OCI-LY7 (cell line): ENCODE measurements around the gene DLGAP1. TPM values are rescaled to one million over a fixed set of nuclear protein-coding genes. Genes with fewer than 3 reads are reported as not detected.

Source experiments
- BruUV-seq: library from RNA; stranded (reverse); fragments of 400-500 nt; replicated peaks from 2 replicates; lab custom pipeline; 2021; lab: Mats Ljungman, UMichigan
- CTCF ChIA-PET: fragments of 300-600 bp; sonication (Branson Sonifier 250); formaldehyde crosslinking; loops from one replicate; lab custom pipeline; 2022; ENCODE audit warnings: antibody characterized with exemption; ENCODE audit not compliant: unreplicated experiment; lab: Charles Lee
- POLR2A ChIA-PET: fragments of 300-600 bp; sonication (Branson Sonifier 250); formaldehyde crosslinking; loops from one replicate; lab custom pipeline; 2022; ENCODE audit warnings: antibody characterized with exemption; lab: Charles Lee
- DNase-seq: peaks from one replicate; pipeline ENCODE4 v3.0.0-alpha.2; 2015; ENCODE audit warnings: low spot score
- H2AFZ ChIP-seq: fragments of 200-600 bp; sonication (generic), shearing (Covaris generic); 2 replicates; pipeline ENCODE4 v1.6.1; 2014; ENCODE audit warnings: mild to moderate bottlenecking, antibody characterized with exemption, low read length, moderate library complexity
- H3K27ac ChIP-seq: fragments of 200-600 bp; sonication (generic); 2 replicates; pipeline ENCODE4 v1.5.1; 2014; ENCODE audit warnings: mixed run types, low read depth, mild to moderate bottlenecking, moderate library complexity, low read length, inconsistent platforms; ENCODE audit not compliant: poor library complexity, severe bottlenecking
- H3K36me3 ChIP-seq: fragments of 200-600 bp; sonication (generic); 2 replicates; pipeline ENCODE4 v1.6.1; 2014; ENCODE audit warnings: mild to moderate bottlenecking, antibody characterized with exemption, low read length, moderate library complexity, mixed read lengths; ENCODE audit not compliant: insufficient read depth
- H3K4me1 ChIP-seq: fragments of 200-600 bp; sonication (generic); 2 replicates; pipeline ENCODE4 v1.5.1; 2014; ENCODE audit warnings: mild to moderate bottlenecking, low read length; ENCODE audit not compliant: insufficient read depth, poor library complexity, severe bottlenecking
- H3K4me2 ChIP-seq: fragments of 200-600 bp; sonication (generic); 2 replicates; pipeline ENCODE4 v1.6.1; 2014; ENCODE audit warnings: mild to moderate bottlenecking, low read length
- H3K4me3 ChIP-seq: fragments of 200-600 bp; sonication (generic); 2 replicates; pipeline ENCODE4 v1.5.1; 2014; ENCODE audit warnings: mild to moderate bottlenecking, low read depth, low read length; ENCODE audit not compliant: poor library complexity, severe bottlenecking
- H3K79me2 ChIP-seq: fragments of 200-600 bp; sonication (generic); 2 replicates; pipeline ENCODE4 v1.6.1; 2016; ENCODE audit warnings: low read depth, mild to moderate bottlenecking, low read length, moderate library complexity, mixed read lengths; ENCODE audit not compliant: insufficient read depth
- H3K9me2 ChIP-seq: fragments of 200-600 bp; sonication (generic); 2 replicates; pipeline ENCODE4 v1.6.1; 2016; ENCODE audit warnings: mild to moderate bottlenecking, low read length, mixed read lengths; ENCODE audit not compliant: insufficient read depth
- H3K9me3 ChIP-seq: fragments of 200-600 bp; sonication (generic); 2 replicates; pipeline ENCODE4 v1.6.1; 2014; ENCODE audit warnings: mild to moderate bottlenecking, mixed run types, low read length, mixed read lengths
- H4K20me1 ChIP-seq: fragments of 200-600 bp; sonication (generic); 2 replicates; pipeline ENCODE4 v1.6.1; 2014; ENCODE audit warnings: mild to moderate bottlenecking, antibody characterized with exemption, low read length, moderate library complexity, mixed read lengths; ENCODE audit not compliant: insufficient read depth
- EZH2phosphoT487 ChIP-seq: fragments of 200-600 bp; sonication (generic); IDR thresholded peaks from 2 replicates; pipeline ENCODE4 v1.6.1; 2018; ENCODE audit warnings: low read depth, borderline replicate concordance, mild to moderate bottlenecking, mixed run types, antibody characterized with exemption, low read length, moderate library complexity, mixed read lengths
- intact Hi-C: fragments of 100-400 bp; cut with micrococcal nuclease; formaldehyde crosslinking; loops from one replicate; pipeline ENCODE4 v1.10.0; 2022; ENCODE audit not compliant: unreplicated experiment
- total RNA-seq, 2 experiments: library from RNA; depleted of rRNA in 1 of 2; stranded (reverse); fragments of >200 nt in 1 of 2; shearing (Covaris generic) in 1 of 2; gene quantifications; 2 replicates each; pipeline ENCODE4 v1.2.3, GENCODE V29; 2014 to 2022
- TF ChIP-seq, protein P1 (sequence below): fragments of 200-600 bp; sonication (generic); conservative IDR thresholded peaks from 2 replicates; pipeline ENCODE4 v1.5.1; 2014; ENCODE audit warnings: mild to moderate bottlenecking, antibody characterized with exemption, low read length, moderate library complexity, mixed read lengths

Gene DLGAP1
- total RNA-seq, 2 experiments from 2014 or later = 0.22 TPM; not detected in 1

DNA sequence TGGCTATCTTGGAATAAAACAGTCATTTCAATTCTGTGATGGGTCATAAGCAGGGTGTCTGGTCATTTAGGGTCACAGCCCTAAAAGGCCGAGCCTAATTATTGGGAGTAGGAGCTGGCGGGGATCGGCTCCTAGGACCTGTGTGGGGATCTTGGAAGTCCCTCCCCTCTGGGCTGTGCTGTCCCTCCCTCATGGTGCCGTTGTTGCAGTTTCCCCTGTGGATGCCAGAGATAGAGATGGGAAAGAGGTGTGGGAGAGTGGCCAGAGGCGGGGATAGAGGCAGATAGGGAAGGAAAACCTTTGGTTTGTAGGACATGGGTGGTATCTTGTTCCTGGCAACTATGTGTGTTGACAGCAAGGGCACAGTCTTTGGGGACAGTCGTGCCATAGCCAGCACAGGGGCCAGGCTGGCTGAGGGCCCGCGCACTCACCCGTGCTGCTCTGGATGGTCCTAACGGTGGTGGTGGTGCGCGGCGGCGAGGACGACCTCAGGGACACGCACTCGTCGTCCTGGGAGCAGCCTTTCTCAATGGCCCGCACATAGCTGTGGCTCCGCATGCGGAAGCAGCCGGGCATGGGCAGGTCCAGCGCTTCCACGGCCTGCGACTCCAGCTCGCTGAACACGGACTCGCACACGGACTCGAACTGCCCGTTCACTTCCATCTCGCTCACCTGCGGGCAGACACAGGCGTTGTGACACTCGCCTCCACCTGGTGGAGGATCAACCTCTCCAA, 726.2 kb downstream of the DLGAP1 start:
- TF ChIP-seq EZH2phosphoT487 = no peak
- TF ChIP-seq, protein P1, sequence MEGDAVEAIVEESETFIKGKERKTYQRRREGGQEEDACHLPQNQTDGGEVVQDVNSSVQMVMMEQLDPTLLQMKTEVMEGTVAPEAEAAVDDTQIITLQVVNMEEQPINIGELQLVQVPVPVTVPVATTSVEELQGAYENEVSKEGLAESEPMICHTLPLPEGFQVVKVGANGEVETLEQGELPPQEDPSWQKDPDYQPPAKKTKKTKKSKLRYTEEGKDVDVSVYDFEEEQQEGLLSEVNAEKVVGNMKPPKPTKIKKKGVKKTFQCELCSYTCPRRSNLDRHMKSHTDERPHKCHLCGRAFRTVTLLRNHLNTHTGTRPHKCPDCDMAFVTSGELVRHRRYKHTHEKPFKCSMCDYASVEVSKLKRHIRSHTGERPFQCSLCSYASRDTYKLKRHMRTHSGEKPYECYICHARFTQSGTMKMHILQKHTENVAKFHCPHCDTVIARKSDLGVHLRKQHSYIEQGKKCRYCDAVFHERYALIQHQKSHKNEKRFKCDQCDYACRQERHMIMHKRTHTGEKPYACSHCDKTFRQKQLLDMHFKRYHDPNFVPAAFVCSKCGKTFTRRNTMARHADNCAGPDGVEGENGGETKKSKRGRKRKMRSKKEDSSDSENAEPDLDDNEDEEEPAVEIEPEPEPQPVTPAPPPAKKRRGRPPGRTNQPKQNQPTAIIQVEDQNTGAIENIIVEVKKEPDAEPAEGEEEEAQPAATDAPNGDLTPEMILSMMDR = no peak
- Histone ChIP-seq H3K27ac (no peak overlapping the region), H3K9me2 (no peaks in the 10 kb centered on the region), H3K4me3 (no peak overlapping the region), H3K4me1 (peaks cover 26% of the 10 kb centered on the region), H2AFZ (no peak overlapping the region), H3K79me2 (no peaks in the 10 kb centered on the region), H4K20me1 (no peaks in the 10 kb centered on the region), H3K4me2 (no peak overlapping the region), H3K9me3 (no peaks in the 10 kb centered on the region), H3K36me3 (no peaks in the 10 kb centered on the region)
- intact Hi-C loops = no loop called here
- CTCF ChIA-PET = no interaction called here
- no peak for DNase-seq
- no TSS peak for BruUV-seq
- POLR2A ChIA-PET = no interaction called here

DNA sequence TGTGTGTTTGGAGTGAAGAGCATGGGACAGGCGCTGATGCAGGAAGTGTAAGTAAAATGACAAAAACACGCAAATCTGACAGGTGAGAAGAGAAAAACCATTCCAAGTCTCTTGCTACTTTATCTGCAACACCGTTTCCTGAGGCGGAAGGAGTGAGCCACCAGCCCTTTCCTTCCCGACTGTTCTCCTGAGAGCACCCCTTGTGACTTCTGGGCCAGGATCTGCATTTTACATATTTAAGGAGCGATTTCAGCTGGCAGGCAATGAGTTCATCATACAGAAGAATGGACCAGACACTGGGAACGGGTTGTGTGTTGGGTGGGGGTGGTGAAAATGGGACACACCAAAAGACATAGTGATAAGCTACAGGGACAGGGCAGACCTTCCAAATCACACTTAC, 727.8 kb downstream of the DLGAP1 start:
- Histone ChIP-seq H3K4me2 (peak overlapping the region; percentile 21; the same call in 1 of the 2 replicates), H4K20me1 (no peaks in the 10 kb centered on the region), H3K4me1 (peaks cover 42% of the 10 kb centered on the region), H3K9me2 (no peaks in the 10 kb centered on the region), H3K79me2 (no peaks in the 10 kb centered on the region), H3K4me3 (no peak overlapping the region), H3K36me3 (no peaks in the 10 kb centered on the region), H3K27ac (no peak overlapping the region), H3K9me3 (no peaks in the 10 kb centered on the region), H2AFZ (peak overlapping the region; percentile 55; the same call in 1 of the 2 replicates)
- POLR2A ChIA-PET = interaction anchor here (0.6 kb wide), 1 partner anchor 68 kb away, joined by 7 read pairs; no protein-coding TSS in a partner anchor
- CTCF ChIA-PET = no interaction called here
- intact Hi-C loops = no loop called here
- TF ChIP-seq, protein P1 = no peak
- TF ChIP-seq EZH2phosphoT487 = no peak
- BruUV-seq = no TSS peak
- DNase-seq = no peak

DNA sequence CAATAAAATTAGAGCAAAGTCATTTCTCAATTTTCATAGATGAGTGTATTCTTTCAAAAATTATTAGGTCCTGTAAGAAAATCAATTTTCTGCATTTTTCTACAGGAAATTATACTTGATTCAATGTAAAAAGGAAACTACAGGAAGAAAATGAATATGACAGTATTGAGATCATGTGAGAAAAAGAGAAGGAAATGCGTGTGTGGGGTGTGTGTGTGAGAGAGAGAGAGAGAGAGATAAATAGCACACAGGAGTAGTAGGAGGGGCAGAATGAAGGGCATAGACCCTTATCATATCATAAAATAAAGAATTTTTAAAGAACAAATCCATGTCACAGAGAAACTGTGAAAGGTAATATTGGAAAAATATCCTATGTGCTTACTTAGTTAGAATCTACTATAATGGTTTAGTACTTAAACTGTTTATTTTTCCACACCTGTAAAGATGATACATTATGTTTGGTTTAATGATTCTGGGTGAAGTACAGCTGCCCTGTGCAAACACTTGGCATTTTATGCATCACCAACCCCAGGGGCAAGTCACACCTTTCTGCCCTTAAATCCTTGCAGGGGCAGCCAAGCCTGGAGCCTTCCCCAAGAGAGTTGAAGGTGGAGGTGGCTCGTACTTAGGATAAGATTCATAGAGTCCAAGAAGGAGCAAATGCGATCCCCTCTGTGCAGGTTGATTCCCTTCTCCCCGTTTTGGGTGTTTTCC, 728.7 kb downstream of the DLGAP1 start:
- POLR2A ChIA-PET = no interaction called here
- Histone ChIP-seq H4K20me1 (no peaks in the 10 kb centered on the region), H3K4me2 (peak overlapping the region; percentile 21), H3K79me2 (no peaks in the 10 kb centered on the region), H3K9me3 (no peaks in the 10 kb centered on the region), H3K4me1 (peaks cover 50% of the 10 kb centered on the region), H3K27ac (no peak overlapping the region), H3K4me3 (no peak overlapping the region), H2AFZ (peak overlapping the region; percentile 55; the same call in 1 of the 2 replicates), H3K9me2 (no peaks in the 10 kb centered on the region), H3K36me3 (no peaks in the 10 kb centered on the region)
- BruUV-seq = no TSS peak
- DNase-seq = peak; percentile 30
- TF ChIP-seq, protein P1 = no peak
- no peak for TF ChIP-seq EZH2phosphoT487
- intact Hi-C loops = no loop called here
- CTCF ChIA-PET = no interaction called here
